ENCODE results near the gene PDE10A.

DNA sequence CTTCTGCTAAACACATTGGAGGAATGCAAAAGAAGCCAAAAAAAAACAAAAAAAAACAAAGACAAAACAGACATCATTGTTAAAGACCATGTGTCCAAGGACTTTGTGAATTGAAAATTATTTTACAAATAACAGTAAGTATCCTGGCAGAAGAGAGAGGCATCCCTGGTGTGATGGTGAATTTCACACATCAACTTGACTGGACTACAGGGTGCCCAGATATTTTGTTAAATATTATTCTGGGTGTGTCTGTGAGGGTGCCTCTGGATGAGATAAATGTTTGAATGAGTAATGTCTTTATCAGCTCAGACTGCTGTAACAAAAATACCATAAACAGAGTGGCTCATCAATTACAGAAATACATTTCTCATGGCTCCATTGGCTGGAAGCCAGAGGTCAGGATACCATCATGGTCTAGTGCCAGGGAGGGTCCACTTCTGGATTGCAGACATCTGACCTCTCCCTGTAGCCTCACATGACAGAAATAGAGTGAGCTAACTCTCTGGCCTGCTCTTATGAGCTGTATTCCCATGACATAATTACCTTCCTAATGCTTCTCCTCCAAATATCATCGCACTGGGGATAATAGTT is 341.4 kb downstream of the PDE10A start:
- TF ChIP-seq, protein P1, sequence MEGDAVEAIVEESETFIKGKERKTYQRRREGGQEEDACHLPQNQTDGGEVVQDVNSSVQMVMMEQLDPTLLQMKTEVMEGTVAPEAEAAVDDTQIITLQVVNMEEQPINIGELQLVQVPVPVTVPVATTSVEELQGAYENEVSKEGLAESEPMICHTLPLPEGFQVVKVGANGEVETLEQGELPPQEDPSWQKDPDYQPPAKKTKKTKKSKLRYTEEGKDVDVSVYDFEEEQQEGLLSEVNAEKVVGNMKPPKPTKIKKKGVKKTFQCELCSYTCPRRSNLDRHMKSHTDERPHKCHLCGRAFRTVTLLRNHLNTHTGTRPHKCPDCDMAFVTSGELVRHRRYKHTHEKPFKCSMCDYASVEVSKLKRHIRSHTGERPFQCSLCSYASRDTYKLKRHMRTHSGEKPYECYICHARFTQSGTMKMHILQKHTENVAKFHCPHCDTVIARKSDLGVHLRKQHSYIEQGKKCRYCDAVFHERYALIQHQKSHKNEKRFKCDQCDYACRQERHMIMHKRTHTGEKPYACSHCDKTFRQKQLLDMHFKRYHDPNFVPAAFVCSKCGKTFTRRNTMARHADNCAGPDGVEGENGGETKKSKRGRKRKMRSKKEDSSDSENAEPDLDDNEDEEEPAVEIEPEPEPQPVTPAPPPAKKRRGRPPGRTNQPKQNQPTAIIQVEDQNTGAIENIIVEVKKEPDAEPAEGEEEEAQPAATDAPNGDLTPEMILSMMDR (conservative IDR thresholded peaks at IDR 0.05; ENCODE audit: low read depth, low read length): no peak
- no peak for TF ChIP-seq EZH2 (IDR thresholded peaks at IDR 0.05; ENCODE audit: low read length, unreplicated experiment)

Data from PC-3 (cell line).